Hematopoietic multipotent progenitor cell treated with erythropoietin and hydrocortisone succinate and interleukin-3 and kit ligand, for 8 days (in vitro differentiated cells): ENCODE measurements around the gene TAS2R42.

Source experiments
- DNase-seq: peaks from one replicate; pipeline ENCODE4 v3.0.0-alpha.2; 2015

The TAS2R42 gene

DNA sequence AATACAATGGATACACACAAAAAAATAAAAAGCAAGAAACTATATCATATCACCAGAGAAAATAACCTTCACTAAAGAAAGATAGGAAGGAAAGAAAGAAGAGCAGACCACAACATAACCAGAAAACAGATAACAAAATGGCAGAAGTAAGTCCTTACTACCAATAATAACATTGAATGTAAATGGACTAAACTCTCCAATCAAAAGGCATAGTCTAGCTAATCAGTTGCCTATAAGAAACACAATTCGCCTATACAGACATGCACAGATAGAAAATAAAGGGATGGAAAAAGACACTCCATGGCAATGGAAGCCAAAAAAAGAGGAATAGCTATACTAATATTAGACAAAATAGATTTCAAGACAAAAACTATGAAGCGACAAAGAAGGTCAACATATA, 43.4 kb downstream of the TAS2R42 start:
- DNase-seq, result no peak

DNA sequence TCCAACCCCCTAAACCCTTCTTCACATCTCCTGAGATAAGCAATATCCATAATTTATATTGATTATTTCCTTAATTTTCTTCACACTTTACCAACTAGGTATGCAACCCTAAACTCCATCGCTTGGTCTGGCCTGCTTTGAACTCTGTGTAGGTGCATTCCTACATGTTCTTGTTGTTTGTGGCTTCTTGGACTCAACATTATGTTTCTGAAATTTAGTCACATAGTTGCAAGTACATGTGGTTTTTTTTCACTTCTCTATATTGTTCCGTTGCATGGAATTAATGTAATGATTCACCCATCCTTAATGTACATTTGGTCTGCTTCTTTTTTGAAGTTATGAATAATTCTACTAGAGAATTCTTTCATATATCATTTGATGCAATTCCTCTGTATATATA, 50.7 kb downstream of the TAS2R42 start:
- no peak for DNase-seq
